Measurements from ENCODE around the gene ZFP36L2.
A peak's percentile ranks its signal among the peaks of the same experiment; 100 is the strongest.

ZFP36L2 gene

GRCh38 chr2:43201497-43201896, 24.9 kb downstream of the ZFP36L2 start:
- TF ChIP-seq ZNF544 (tag by site-specific recombination; IDR thresholded peaks at IDR 0.05) (no peak), TRIM28 (IDR thresholded peaks at IDR 0.05; ENCODE audit: borderline replicate concordance, low read length) (no peak), SP7 (tag by site-specific recombination; IDR thresholded peaks at IDR 0.05) (no peak), ZNF792 (tag by site-specific recombination; IDR thresholded peaks at IDR 0.05) (no peak), ZNF433 (tag by site-specific recombination; IDR thresholded peaks at IDR 0.05; ENCODE audit: low read depth) (no peak), ZNF140 (tag by site-specific recombination; IDR thresholded peaks at IDR 0.05) (no peak), ZBTB7A (tag by site-specific recombination; IDR thresholded peaks at IDR 0.05; ENCODE audit: low read depth) (no peak), ZNF311 (tag by site-specific recombination; IDR thresholded peaks at IDR 0.05; ENCODE audit: borderline replicate concordance) (no peak), ZNF114 (tag by site-specific recombination; IDR thresholded peaks at IDR 0.05) (no peak), ZIC2 (tag by site-specific recombination; IDR thresholded peaks at IDR 0.05) (no peak)
- Histone ChIP-seq H3K4me1 (ENCODE audit: control insufficient read depth, insufficient read depth, low read length) (no peaks in the 10 kb centered on the region), H3K9me3 (ENCODE audit: control insufficient read depth, insufficient read depth, low read depth, low read length) (no peaks in the 10 kb centered on the region), H3K4me3 (ENCODE audit: low read depth, low read length) (no peak overlapping the region), H3K27ac (ENCODE audit: extremely low read depth, low read depth, low read length) (no peak overlapping the region), H3K36me3 (ENCODE audit: control insufficient read depth in 2 of 2, insufficient read depth in 1 of 2, low read length in 2 of 2) (no peaks in the 10 kb centered on the region)
- ChIA-PET POLR2A (interaction anchor here (0.7 kb wide), 1 partner anchor 274 kb away, joined by 5 read pairs; no protein-coding TSS in a partner anchor), CTCF (interaction anchor here (0.6 to 1.0 kb wide), 2 partner anchors 17 to 391 kb away, joined by 3 to 5 read pairs; no protein-coding TSS in a partner anchor)

- no peak for TF ChIP-seq SCRT2 (tag by site-specific recombination; IDR thresholded peaks at IDR 0.05)
- no peak for TF ChIP-seq ZSCAN4 (tag by site-specific recombination; IDR thresholded peaks at IDR 0.05)
- no peak for TF ChIP-seq ZNF155 (tag by site-specific recombination; IDR thresholded peaks at IDR 0.05)
- TF ChIP-seq ZNF335 (tag by site-specific recombination; conservative IDR thresholded peaks at IDR 0.05) = no peak
- no peak for TF ChIP-seq ZNF184 (tag by site-specific recombination; IDR thresholded peaks at IDR 0.05)
- TF ChIP-seq ZNF121 (tag by site-specific recombination; IDR thresholded peaks at IDR 0.05) = no peak
- no peak for TF ChIP-seq ZNF138 (tag by site-specific recombination; IDR thresholded peaks at IDR 0.05; ENCODE audit: borderline replicate concordance)
- Histone ChIP-seq H3K27ac (ENCODE audit: extremely low read depth, low read depth, low read length) (no peak overlapping the region), H3K4me3 (ENCODE audit: low read depth, low read length) (no peak overlapping the region), H3K4me1 (ENCODE audit: control insufficient read depth, insufficient read depth, low read length) (no peaks in the 10 kb centered on the region), H3K9me3 (ENCODE audit: control insufficient read depth, insufficient read depth, low read depth, low read length) (no peaks in the 10 kb centered on the region), H3K36me3 (ENCODE audit: control insufficient read depth in 2 of 2, insufficient read depth in 1 of 2, low read length in 2 of 2) (no peaks in the 10 kb centered on the region)
- CTCF ChIA-PET = interaction anchor here (0.7 to 0.9 kb wide), 2 partner anchors 8 to 68 kb away, joined by 3 to 5 read pairs; no protein-coding TSS in a partner anchor
- POLR2A ChIA-PET = no interaction called here
Observed at GRCh38 chr2:43201016-43201415, 25.4 kb downstream of the ZFP36L2 start.

GRCh38 chr2:43199492-43200488, 26.6 kb downstream of the ZFP36L2 start:
- Histone ChIP-seq H3K4me1 (ENCODE audit: control insufficient read depth, insufficient read depth, low read length) (no peaks in the 10 kb centered on the region), H3K9me3 (ENCODE audit: control insufficient read depth, insufficient read depth, low read depth, low read length) (no peaks in the 10 kb centered on the region), H3K4me3 (ENCODE audit: low read depth, low read length) (no peak overlapping the region), H3K27ac (ENCODE audit: extremely low read depth, low read depth, low read length) (no peak overlapping the region), H3K36me3 (ENCODE audit: control insufficient read depth in 2 of 2, insufficient read depth in 1 of 2, low read length in 2 of 2) (no peaks in the 10 kb centered on the region)
- CTCF ChIA-PET = interaction anchor here (0.9 kb wide), 1 partner anchor 9 kb away, joined by 3 read pairs; no protein-coding TSS in a partner anchor
- POLR2A ChIA-PET = interaction anchor here (0.9 kb wide), 1 partner anchor 27 kb away, joined by 3 read pairs; the partner anchor contains the start of gene ZFP36L2
- TF ChIP-seq ZNF18 (tag by site-specific recombination; IDR thresholded peaks at IDR 0.05) = no peak
- TF ChIP-seq GLI2 (tag by site-specific recombination; IDR thresholded peaks at IDR 0.05; ENCODE audit: borderline replicate concordance, low read depth) = no peak
- 0 out of 2 replicates have a peak, but pooled peaks have one; percentile 35 for TF ChIP-seq ZNF692 (tag by site-specific recombination; IDR thresholded peaks at IDR 0.05)
- TF ChIP-seq ZIC2 (tag by site-specific recombination; IDR thresholded peaks at IDR 0.05) = peak; percentile 99
- TF ChIP-seq ZNF701 (tag by site-specific recombination; IDR thresholded peaks at IDR 0.05) = no peak
- TF ChIP-seq SALL2 (tag by site-specific recombination; IDR thresholded peaks at IDR 0.05; ENCODE audit: borderline replicate concordance) = no peak
- TF ChIP-seq KLF1 (tag by site-specific recombination; IDR thresholded peaks at IDR 0.05) = peak; percentile 51
- TF ChIP-seq ZFHX2 (tag by site-specific recombination; conservative IDR thresholded peaks at IDR 0.05) = no peak
- TF ChIP-seq GLIS2 (tag by site-specific recombination; IDR thresholded peaks at IDR 0.05) = no peak
- no peak for TF ChIP-seq RBAK (tag by site-specific recombination; IDR thresholded peaks at IDR 0.05)
